Measurements from ENCODE around the gene EFCAB5. TPM values are rescaled to one million over a fixed set of nuclear protein-coding genes. Genes with fewer than 3 reads are reported as not detected.
"Not testable (repeated sequence)": the region's sequence is repeated elsewhere in the genome, so short reads cannot be mapped to it uniquely, and the experiment has no call there.

Gene EFCAB5
- total and polyA plus RNA-seq, 4 donors, result under 0.01 to 0.05 TPM; not detected in 2

GRCh38 chr17:30117675-30118081 is 176.2 kb downstream of the EFCAB5 start:
- Histone ChIP-seq H3K9ac (ENCODE audit: low read depth in 1 of 2, low read length in 2 of 2) (peak overlapping the region; percentile 77 to 83), H3K27me3 (ENCODE audit: control insufficient read depth in 4 of 4, insufficient read depth in 4 of 4, low read length in 3 of 4) (no peaks in the 10 kb centered on the region), H3K4me3 (ENCODE audit: low read depth in 1 of 3, low read length in 3 of 3) (peak overlapping the region; percentile 62 to 86 (median 77)), H3K27ac (ENCODE audit: low read depth in 1 of 2, low read length in 2 of 2) (peak overlapping the region; percentile 86 to 91), H3K9me3 (ENCODE audit: control insufficient read depth in 4 of 4, low read length in 3 of 4) (no peaks in the 10 kb centered on the region), H3K36me3 (ENCODE audit: control insufficient read depth in 4 of 4, insufficient read depth in 3 of 4, low read depth in 1 of 4, low read length in 3 of 4) (peaks cover 0 to 8% (median 0%) of the 10 kb centered on the region in 4 donors), H3K4me1 (ENCODE audit: control insufficient read depth in 4 of 4, insufficient read depth in 4 of 4, low read length in 3 of 4) (peaks cover 0 to 10% (median 2%) of the 10 kb centered on the region in 4 donors)
- DNase-seq (ENCODE audit: low spot score), result no peak
- WGBS, result 51% methylated on average over 5 of the region's 5 CpGs
- TF ChIP-seq MAX (IDR thresholded peaks at IDR 0.05) (no peak), YY1 (IDR thresholded peaks at IDR 0.05) (no peak), RAD21 (IDR thresholded peaks at IDR 0.05) (no peak), NR2F2 (IDR thresholded peaks at IDR 0.05) (no peak), SP1 (IDR thresholded peaks at IDR 0.05) (no peak)

- not testable (repeated sequence) for H3K27ac ChIP-seq (ENCODE audit: low read depth in 1 of 2, low read length in 2 of 2); H3K4me1 ChIP-seq (ENCODE audit: control insufficient read depth in 4 of 4, insufficient read depth in 4 of 4, low read length in 3 of 4); H3K36me3 ChIP-seq (ENCODE audit: control insufficient read depth in 4 of 4, insufficient read depth in 3 of 4, low read depth in 1 of 4, low read length in 3 of 4); H3K27me3 ChIP-seq (ENCODE audit: control insufficient read depth in 4 of 4, insufficient read depth in 4 of 4, low read length in 3 of 4); H3K9ac ChIP-seq (ENCODE audit: low read depth in 1 of 2, low read length in 2 of 2); H3K4me3 ChIP-seq (ENCODE audit: low read depth in 1 of 3, low read length in 3 of 3); H3K9me3 ChIP-seq (ENCODE audit: control insufficient read depth in 4 of 4, low read length in 3 of 4); DNase-seq (ENCODE audit: low spot score)
- WGBS, result 96% methylated on average over 7 of the region's 7 CpGs
These were observed 177.2 kb downstream of the EFCAB5 start for GRCh38 chr17:30118635-30119034.

- no peaks in the 10 kb centered on the region for H3K27me3 ChIP-seq (ENCODE audit: control insufficient read depth in 4 of 4, insufficient read depth in 4 of 4, low read length in 3 of 4)
- H3K4me1 ChIP-seq (ENCODE audit: control insufficient read depth in 4 of 4, insufficient read depth in 4 of 4, low read length in 3 of 4), result no peaks in the 10 kb centered on the region
- no peaks in the 10 kb centered on the region for H3K9me3 ChIP-seq (ENCODE audit: control insufficient read depth in 4 of 4, low read length in 3 of 4)
- no peak overlapping the region for H3K27ac ChIP-seq (ENCODE audit: low read depth in 1 of 2, low read length in 2 of 2)
- H3K36me3 ChIP-seq (ENCODE audit: control insufficient read depth in 4 of 4, insufficient read depth in 3 of 4, low read depth in 1 of 4, low read length in 3 of 4), result peaks cover 3 to 8% (median 7%) of the 10 kb centered on the region in 4 donors
- H3K9ac ChIP-seq (ENCODE audit: low read depth in 1 of 2, low read length in 2 of 2), result no peak overlapping the region
- no peak for DNase-seq (ENCODE audit: low spot score)
- no peak for TF ChIP-seq RAD21 (IDR thresholded peaks at IDR 0.05)
- no peak for TF ChIP-seq TAF1 (conservative IDR thresholded peaks at IDR 0.05)
- no peak for TF ChIP-seq RXRA (IDR thresholded peaks at IDR 0.05)
- TF ChIP-seq GABPA (IDR thresholded peaks at IDR 0.05 in 1 of 2, conservative IDR thresholded peaks at IDR 0.05 in 1 of 2), result no peak
- no peak for TF ChIP-seq SP1 (IDR thresholded peaks at IDR 0.05)
- no peak for TF ChIP-seq YY1 (IDR thresholded peaks at IDR 0.05)
- TF ChIP-seq CTCF (IDR thresholded peaks at IDR 0.05; ENCODE audit: low read depth, low read length, missing input control), result no peak
- no peak for TF ChIP-seq ZBTB33 (IDR thresholded peaks at IDR 0.05)
- no peak for TF ChIP-seq JUND (IDR thresholded peaks at IDR 0.05)
- TF ChIP-seq FOXA2 (IDR thresholded peaks at IDR 0.05), result no peak
- no peak for TF ChIP-seq NR2F2 (IDR thresholded peaks at IDR 0.05)
- TF ChIP-seq HNF4G (IDR thresholded peaks at IDR 0.05), result no peak
- TF ChIP-seq EGR1 (IDR thresholded peaks at IDR 0.05; ENCODE audit: low read depth in 2 of 2), result no peak
- TF ChIP-seq ATF3 (IDR thresholded peaks at IDR 0.05), result no peak
- no peak for TF ChIP-seq REST (IDR thresholded peaks at IDR 0.05)
- TF ChIP-seq HNF4A (conservative IDR thresholded peaks at IDR 0.05), result no peak
- no peak for TF ChIP-seq FOXA1 (IDR thresholded peaks at IDR 0.05)
- no peak for TF ChIP-seq MAX (IDR thresholded peaks at IDR 0.05)
- no peak overlapping the region for H3K4me3 ChIP-seq (ENCODE audit: low read depth in 1 of 3, low read length in 3 of 3)
- WGBS, result 97% methylated on average over 4 of the region's 4 CpGs
These were observed 182.9 kb downstream of the EFCAB5 start for GRCh38 chr17:30124273-30124796.
